HL-60 (cell line): ENCODE data around the gene COA5.

Source experiments
- DNase-seq, 2 experiments: peaks; one replicate each; pipeline ENCODE4 v3.0.0-alpha.2; 2010 to 2020; ENCODE audit warnings: low read depth in 1 of 2, low spot score in 1 of 2
- H3K27ac ChIP-seq: fragments of 250-450 bp; sonication (Bioruptor Pico); replicated peaks from 2 replicates; pipeline ENCODE4 v1.5.1; 2020; ENCODE audit warnings: mild to moderate bottlenecking, moderate library complexity
- H3K27me3 ChIP-seq: fragments of 250-450 bp; sonication (Bioruptor Pico); 2 replicates; pipeline ENCODE4 v1.5.1; 2021; ENCODE audit warnings: mild to moderate bottlenecking, moderate library complexity; ENCODE audit not compliant: insufficient read depth, poor library complexity, severe bottlenecking
- H3K4me3 ChIP-seq: replicated peaks from 2 replicates; pipeline ENCODE4 v1.5.1; 2011; ENCODE audit warnings: mild to moderate bottlenecking, control low read depth, low read length; ENCODE audit not compliant: insufficient read depth
- CTCF ChIP-seq: IDR thresholded peaks from one replicate; pipeline ENCODE4 v1.5.1; 2011; ENCODE audit warnings: low read length, control low read depth, inconsistent platforms; ENCODE audit not compliant: insufficient read depth
- GABPA ChIP-seq: IDR thresholded peaks from 2 replicates; pipeline ENCODE4 v1.6.1; 2012; ENCODE audit warnings: low read depth
- POLR2AphosphoS5 ChIP-seq: IDR thresholded peaks from 2 replicates; pipeline ENCODE4 v1.6.1; 2012; ENCODE audit warnings: low read depth
- REST ChIP-seq: IDR thresholded peaks from 2 replicates; pipeline ENCODE4 v1.6.1; 2012; ENCODE audit warnings: low read depth; ENCODE audit not compliant: insufficient replicate concordance
- SPI1 ChIP-seq: IDR thresholded peaks from 2 replicates; pipeline ENCODE4 v1.6.1; 2012; ENCODE audit warnings: low read depth, mild to moderate bottlenecking, borderline replicate concordance

The COA5 gene

GRCh38 chr2:98558852-98559530 is 49.3 kb downstream of the COA5 start:
- Histone ChIP-seq H3K27ac (no peak overlapping the region), H3K4me3 (no peak overlapping the region), H3K27me3 (no peaks in the 10 kb centered on the region)
- TF ChIP-seq CTCF (no peak), SPI1 (no peak), REST (no peak), POLR2AphosphoS5 (no peak), GABPA (no peak)
- DNase-seq: no peak

- Histone ChIP-seq H3K27me3 (no peaks in the 10 kb centered on the region), H3K27ac (no peak overlapping the region), H3K4me3 (no peak overlapping the region)
- DNase-seq: peak in 1 of 2 experiments; percentile 26
- no peak for TF ChIP-seq GABPA
- no peak for TF ChIP-seq REST
- TF ChIP-seq POLR2AphosphoS5: no peak
These were observed 51.8 kb downstream of the COA5 start for GRCh38 chr2:98556344-98557033.

- Histone ChIP-seq H3K4me3 (no peak overlapping the region), H3K27ac (no peak overlapping the region), H3K27me3 (no peaks in the 10 kb centered on the region)
- no peak for TF ChIP-seq GABPA
- TF ChIP-seq REST: no peak
- TF ChIP-seq POLR2AphosphoS5: no peak
- TF ChIP-seq CTCF: no peak
- TF ChIP-seq SPI1: no peak
- no peak for DNase-seq
These were observed 52.6 kb downstream of the COA5 start for GRCh38 chr2:98555696-98556095.
